Panc1 (cell line): ENCODE data around the gene NPHP1. TPM values are rescaled to one million over a fixed set of nuclear protein-coding genes. Genes with fewer than 3 reads are reported as not detected.
"Not testable (repeated sequence)": the region's sequence is repeated elsewhere in the genome, so short reads cannot be mapped to it uniquely, and the experiment has no call there.

ENCODE experiments used
- ATAC-seq: fragments of 200-7000 bp; cut with Tn5 transposase; 2 replicates; pipeline ENCODE4 v1.9.1; 2020; ENCODE audit warnings: mild to moderate bottlenecking, moderate library complexity
- BruUV-seq: library from RNA; stranded (reverse); fragments of 400-500 nt; replicated peaks from 2 replicates; lab custom pipeline; 2021; lab: Mats Ljungman, UMichigan
- CTCF ChIA-PET: fragments of 300-600 bp; sonication (Branson Sonifier 250); formaldehyde crosslinking; loops from one replicate; lab custom pipeline; 2022; ENCODE audit warnings: antibody characterized with exemption; lab: Charles Lee
- POLR2A ChIA-PET: fragments of 300-600 bp; sonication (Branson Sonifier 250); formaldehyde crosslinking; loops from one replicate; lab custom pipeline; 2022; ENCODE audit warnings: antibody characterized with exemption; lab: Charles Lee
- DNase-seq: peaks from one replicate; pipeline ENCODE4 v3.0.0-alpha.2; 2010; ENCODE audit warnings: low read depth, low spot score
- H3K27ac ChIP-seq: 2 replicates; pipeline ENCODE4 v1.5.1; 2011; ENCODE audit warnings: mild to moderate bottlenecking, low read length, inconsistent platforms
- H3K27me3 ChIP-seq: fragments of 200-500 bp; sonication (Bioruptor generic); 2 replicates; pipeline ENCODE4 v1.6.0; 2014; ENCODE audit warnings: low read length, inconsistent platforms; ENCODE audit not compliant: control insufficient read depth, insufficient read depth
- H3K36me3 ChIP-seq: fragments of 200-500 bp; sonication (Bioruptor generic); 2 replicates; pipeline ENCODE4 v1.5.1; 2014; ENCODE audit warnings: inconsistent platforms, mild to moderate bottlenecking, low read length, moderate library complexity; ENCODE audit not compliant: control insufficient read depth, insufficient read depth
- H3K4me1 ChIP-seq: 2 replicates; pipeline ENCODE4 v1.5.1; 2011; ENCODE audit warnings: inconsistent platforms, mild to moderate bottlenecking, low read length, moderate library complexity; ENCODE audit not compliant: control insufficient read depth, insufficient read depth
- H3K4me3 ChIP-seq, 2 experiments: 2 replicates each; pipeline ENCODE4 v1.5.1; 2011 to 2012; ENCODE audit warnings: low read depth in 2 of 2, low read length in 2 of 2, mild to moderate bottlenecking in 2 of 2, inconsistent platforms in 1 of 2, moderate library complexity in 1 of 2
- H3K9me3 ChIP-seq: fragments of 200-500 bp; sonication (Bioruptor generic); 2 replicates; pipeline ENCODE4 v1.5.1; 2014; ENCODE audit warnings: low read depth, mild to moderate bottlenecking, inconsistent platforms, low read length, moderate library complexity; ENCODE audit not compliant: control insufficient read depth, insufficient read depth
- POLR2AphosphoS5 ChIP-seq: IDR thresholded peaks from 2 replicates; pipeline ENCODE4 v1.6.1; 2012; ENCODE audit warnings: mild to moderate bottlenecking, low read depth, low read length, moderate library complexity
- SIN3A ChIP-seq: IDR thresholded peaks from 2 replicates; pipeline ENCODE4 v1.6.1; 2012; ENCODE audit warnings: low read depth, mild to moderate bottlenecking, low read length, moderate library complexity, borderline replicate concordance; ENCODE audit not compliant: insufficient read depth
- TCF7L2 ChIP-seq: IDR thresholded peaks from 2 replicates; pipeline ENCODE4 v1.6.1; 2011; ENCODE audit warnings: mild to moderate bottlenecking, low read depth, low read length, inconsistent platforms
- in situ Hi-C: cut with HindIII; loops from 2 replicates; pipeline ENCODE4 v1.10.0; 2016; ENCODE audit warnings: low sequenced_read_pairs, low pct_unique_long_range_greater_than_20kb
- intact Hi-C: fragments of 100-400 bp; cut with micrococcal nuclease; formaldehyde crosslinking; loops from one replicate; pipeline ENCODE4 v1.10.0; 2022; ENCODE audit not compliant: unreplicated experiment
- total RNA-seq: library from RNA; stranded (reverse); gene quantifications from one replicate; pipeline ENCODE4 v1.2.1, GENCODE V29; 2021; ENCODE audit not compliant: unreplicated experiment
- TF ChIP-seq, protein P1 (sequence below): fragments of 450-650 bp; IDR thresholded peaks from 2 replicates; pipeline ENCODE4 v1.5.1; 2017; ENCODE audit warnings: mild to moderate bottlenecking
- TF ChIP-seq, protein P2 (sequence below), 2 experiments: IDR thresholded peaks; 2 replicates each; pipeline ENCODE4 v1.6.1; 2011 to 2012; ENCODE audit warnings: low read depth in 2 of 2, control low read depth in 1 of 2, low read length in 1 of 2, mild to moderate bottlenecking in 1 of 2, moderate library complexity in 1 of 2; ENCODE audit not compliant: insufficient read depth in 1 of 2

Gene NPHP1
- total RNA-seq, 1 experiment from 2014 or later, result 7.2 TPM

DNA sequence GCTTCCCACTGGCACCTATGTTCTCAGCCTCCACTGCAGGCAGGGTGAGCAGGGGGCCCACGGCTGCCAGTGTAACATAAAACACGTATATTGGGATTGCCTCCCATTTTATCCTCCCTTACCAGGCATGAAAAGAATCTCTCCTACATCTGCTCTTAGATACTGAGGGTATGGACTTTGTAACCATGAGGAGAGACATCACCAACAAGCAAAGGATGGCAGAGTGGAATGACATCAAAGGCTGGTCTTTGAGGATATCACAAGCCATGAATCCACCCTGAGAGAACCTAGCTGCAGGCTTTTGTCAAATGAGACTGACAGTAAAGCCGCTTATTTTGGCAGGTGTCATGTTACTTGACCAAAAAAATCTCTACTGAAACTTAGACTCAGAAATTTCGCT, 7.4 kb downstream of the NPHP1 start:
- Histone ChIP-seq H3K27ac (no peak overlapping the region), H3K36me3 (no peaks in the 10 kb centered on the region), H3K9me3 (no peaks in the 10 kb centered on the region), H3K4me3 (no peak overlapping the region), H3K4me1 (no peaks in the 10 kb centered on the region), H3K27me3 (no peaks in the 10 kb centered on the region)
- no peak for DNase-seq
- intact Hi-C loops (no loop called here), in situ Hi-C loops (no loop called here)
- BruUV-seq, result no TSS peak
- CTCF ChIA-PET, result no interaction called here
- no peak for TF ChIP-seq SIN3A
- TF ChIP-seq, protein P1, sequence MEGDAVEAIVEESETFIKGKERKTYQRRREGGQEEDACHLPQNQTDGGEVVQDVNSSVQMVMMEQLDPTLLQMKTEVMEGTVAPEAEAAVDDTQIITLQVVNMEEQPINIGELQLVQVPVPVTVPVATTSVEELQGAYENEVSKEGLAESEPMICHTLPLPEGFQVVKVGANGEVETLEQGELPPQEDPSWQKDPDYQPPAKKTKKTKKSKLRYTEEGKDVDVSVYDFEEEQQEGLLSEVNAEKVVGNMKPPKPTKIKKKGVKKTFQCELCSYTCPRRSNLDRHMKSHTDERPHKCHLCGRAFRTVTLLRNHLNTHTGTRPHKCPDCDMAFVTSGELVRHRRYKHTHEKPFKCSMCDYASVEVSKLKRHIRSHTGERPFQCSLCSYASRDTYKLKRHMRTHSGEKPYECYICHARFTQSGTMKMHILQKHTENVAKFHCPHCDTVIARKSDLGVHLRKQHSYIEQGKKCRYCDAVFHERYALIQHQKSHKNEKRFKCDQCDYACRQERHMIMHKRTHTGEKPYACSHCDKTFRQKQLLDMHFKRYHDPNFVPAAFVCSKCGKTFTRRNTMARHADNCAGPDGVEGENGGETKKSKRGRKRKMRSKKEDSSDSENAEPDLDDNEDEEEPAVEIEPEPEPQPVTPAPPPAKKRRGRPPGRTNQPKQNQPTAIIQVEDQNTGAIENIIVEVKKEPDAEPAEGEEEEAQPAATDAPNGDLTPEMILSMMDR, result no peak
- TF ChIP-seq, protein P2, sequence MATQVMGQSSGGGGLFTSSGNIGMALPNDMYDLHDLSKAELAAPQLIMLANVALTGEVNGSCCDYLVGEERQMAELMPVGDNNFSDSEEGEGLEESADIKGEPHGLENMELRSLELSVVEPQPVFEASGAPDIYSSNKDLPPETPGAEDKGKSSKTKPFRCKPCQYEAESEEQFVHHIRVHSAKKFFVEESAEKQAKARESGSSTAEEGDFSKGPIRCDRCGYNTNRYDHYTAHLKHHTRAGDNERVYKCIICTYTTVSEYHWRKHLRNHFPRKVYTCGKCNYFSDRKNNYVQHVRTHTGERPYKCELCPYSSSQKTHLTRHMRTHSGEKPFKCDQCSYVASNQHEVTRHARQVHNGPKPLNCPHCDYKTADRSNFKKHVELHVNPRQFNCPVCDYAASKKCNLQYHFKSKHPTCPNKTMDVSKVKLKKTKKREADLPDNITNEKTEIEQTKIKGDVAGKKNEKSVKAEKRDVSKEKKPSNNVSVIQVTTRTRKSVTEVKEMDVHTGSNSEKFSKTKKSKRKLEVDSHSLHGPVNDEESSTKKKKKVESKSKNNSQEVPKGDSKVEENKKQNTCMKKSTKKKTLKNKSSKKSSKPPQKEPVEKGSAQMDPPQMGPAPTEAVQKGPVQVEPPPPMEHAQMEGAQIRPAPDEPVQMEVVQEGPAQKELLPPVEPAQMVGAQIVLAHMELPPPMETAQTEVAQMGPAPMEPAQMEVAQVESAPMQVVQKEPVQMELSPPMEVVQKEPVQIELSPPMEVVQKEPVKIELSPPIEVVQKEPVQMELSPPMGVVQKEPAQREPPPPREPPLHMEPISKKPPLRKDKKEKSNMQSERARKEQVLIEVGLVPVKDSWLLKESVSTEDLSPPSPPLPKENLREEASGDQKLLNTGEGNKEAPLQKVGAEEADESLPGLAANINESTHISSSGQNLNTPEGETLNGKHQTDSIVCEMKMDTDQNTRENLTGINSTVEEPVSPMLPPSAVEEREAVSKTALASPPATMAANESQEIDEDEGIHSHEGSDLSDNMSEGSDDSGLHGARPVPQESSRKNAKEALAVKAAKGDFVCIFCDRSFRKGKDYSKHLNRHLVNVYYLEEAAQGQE (IDR thresholded peaks at IDR 0.05; ENCODE audit: insufficient read depth in 1 of 2, low read depth in 2 of 2, low read length in 1 of 2), result no peak
- TF ChIP-seq POLR2AphosphoS5, result no peak
- no peak for TF ChIP-seq TCF7L2
- no peak for ATAC-seq
- POLR2A ChIA-PET, result no interaction called here

DNA sequence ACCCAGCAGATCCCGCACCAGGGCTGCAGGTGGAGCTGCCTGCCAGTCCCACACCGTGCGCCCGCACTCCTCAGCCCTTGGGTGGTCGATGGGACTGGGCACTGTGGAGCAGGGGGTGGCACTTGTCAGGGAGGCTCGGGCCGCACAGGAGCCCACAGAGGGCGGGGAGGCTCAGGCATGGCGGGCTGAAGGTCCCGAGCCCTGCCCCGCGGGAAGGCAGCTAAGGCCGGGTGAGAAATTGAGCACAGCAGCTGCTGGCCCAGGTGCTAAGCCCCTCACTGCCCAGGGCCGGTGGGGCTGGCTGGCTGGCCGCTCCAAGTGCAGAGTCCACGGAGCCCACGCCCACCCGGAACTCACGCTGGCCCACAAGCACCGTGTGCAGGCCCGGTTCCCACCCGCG, 14.6 kb downstream of the NPHP1 start:
- H3K9me3 ChIP-seq, H3K36me3 ChIP-seq, POLR2A ChIA-PET, BruUV-seq, H3K27me3 ChIP-seq, H3K4me1 ChIP-seq, CTCF ChIA-PET, ATAC-seq, DNase-seq, intact Hi-C loops, H3K27ac ChIP-seq, in situ Hi-C loops, H3K4me3 ChIP-seq: not testable (repeated sequence)

DNA sequence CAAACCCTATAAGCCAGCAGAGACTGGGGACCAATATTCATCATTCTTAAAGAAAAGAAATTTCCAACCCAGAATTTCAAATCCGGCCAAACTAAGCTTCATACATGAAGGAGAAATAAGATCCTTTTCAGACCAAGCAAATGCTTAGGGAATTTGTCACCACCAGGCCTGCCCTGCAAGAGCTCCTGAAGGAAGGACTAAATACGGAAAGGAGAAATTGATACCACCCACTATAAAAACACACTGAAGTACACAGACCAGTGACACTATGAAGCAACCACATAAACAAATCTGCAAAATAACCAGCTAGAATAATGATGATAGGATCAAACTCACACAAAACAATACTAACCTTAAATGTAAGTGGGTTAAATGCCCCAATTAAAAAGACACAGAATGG, 22.4 kb downstream of the NPHP1 start:
- ChIA-PET CTCF (no interaction called here), POLR2A (interaction anchor here (0.6 kb wide), 1 partner anchor 14 kb away, joined by 3 read pairs; no protein-coding TSS in a partner anchor)
- no peak for ATAC-seq
- BruUV-seq, result no TSS peak
- H3K36me3 ChIP-seq, result no peaks in the 10 kb centered on the region
- in situ Hi-C loops, result no loop called here
- peaks cover 5% of the 10 kb centered on the region; the same call in 1 of the 2 replicates for H3K9me3 ChIP-seq
- H3K4me3 ChIP-seq, result no peak overlapping the region
- no peaks in the 10 kb centered on the region for H3K4me1 ChIP-seq
- TF ChIP-seq, protein P2 (IDR thresholded peaks at IDR 0.05; ENCODE audit: insufficient read depth in 1 of 2, low read depth in 2 of 2, low read length in 1 of 2), result no peak
- TF ChIP-seq, protein P1, result no peak
- TF ChIP-seq SIN3A (no peak), TCF7L2 (no peak), POLR2AphosphoS5 (no peak)
- intact Hi-C loops, result no loop called here
- H3K27me3 ChIP-seq, result no peaks in the 10 kb centered on the region
- no peak overlapping the region for H3K27ac ChIP-seq
- no peak for DNase-seq
